WERI-Rb-1 (cell line): ENCODE data around the gene ACER2.
A peak's percentile ranks its signal among the peaks of the same experiment; 100 is the strongest.

ENCODE experiments used
- DNase-seq: peaks from one replicate; pipeline ENCODE4 v3.0.0-alpha.2; 2020
- H3K27ac ChIP-seq: fragments of 250-450 bp; sonication (Bioruptor Pico); 2 replicates; pipeline ENCODE4 v1.5.1; 2020; ENCODE audit warnings: mild to moderate bottlenecking, moderate library complexity
- H3K27me3 ChIP-seq: fragments of 250-450 bp; sonication (Bioruptor Pico); 2 replicates; pipeline ENCODE4 v1.5.1; 2021; ENCODE audit warnings: mild to moderate bottlenecking, low read depth, moderate library complexity; ENCODE audit not compliant: insufficient read depth, severe bottlenecking
- H3K36me3 ChIP-seq: fragments of 250-450 bp; sonication (Bioruptor Pico); 2 replicates; pipeline ENCODE4 v1.5.1; 2020; ENCODE audit warnings: mild to moderate bottlenecking, moderate library complexity
- H3K4me3 ChIP-seq: 2 replicates; pipeline ENCODE4 v1.5.1; 2011; ENCODE audit warnings: low read depth, mild to moderate bottlenecking, control low read depth, low read length
- H3K9me3 ChIP-seq: fragments of 250-450 bp; sonication (Bioruptor Pico); 2 replicates; pipeline ENCODE4 v1.5.1; 2021; ENCODE audit warnings: mild to moderate bottlenecking, moderate library complexity; ENCODE audit not compliant: severe bottlenecking
- TF ChIP-seq, protein P1 (sequence below): IDR thresholded peaks from 2 replicates; pipeline ENCODE4 v1.5.1; 2011; ENCODE audit warnings: low read depth, mild to moderate bottlenecking, control low read depth, inconsistent platforms, low read length

Gene ACER2

DNA sequence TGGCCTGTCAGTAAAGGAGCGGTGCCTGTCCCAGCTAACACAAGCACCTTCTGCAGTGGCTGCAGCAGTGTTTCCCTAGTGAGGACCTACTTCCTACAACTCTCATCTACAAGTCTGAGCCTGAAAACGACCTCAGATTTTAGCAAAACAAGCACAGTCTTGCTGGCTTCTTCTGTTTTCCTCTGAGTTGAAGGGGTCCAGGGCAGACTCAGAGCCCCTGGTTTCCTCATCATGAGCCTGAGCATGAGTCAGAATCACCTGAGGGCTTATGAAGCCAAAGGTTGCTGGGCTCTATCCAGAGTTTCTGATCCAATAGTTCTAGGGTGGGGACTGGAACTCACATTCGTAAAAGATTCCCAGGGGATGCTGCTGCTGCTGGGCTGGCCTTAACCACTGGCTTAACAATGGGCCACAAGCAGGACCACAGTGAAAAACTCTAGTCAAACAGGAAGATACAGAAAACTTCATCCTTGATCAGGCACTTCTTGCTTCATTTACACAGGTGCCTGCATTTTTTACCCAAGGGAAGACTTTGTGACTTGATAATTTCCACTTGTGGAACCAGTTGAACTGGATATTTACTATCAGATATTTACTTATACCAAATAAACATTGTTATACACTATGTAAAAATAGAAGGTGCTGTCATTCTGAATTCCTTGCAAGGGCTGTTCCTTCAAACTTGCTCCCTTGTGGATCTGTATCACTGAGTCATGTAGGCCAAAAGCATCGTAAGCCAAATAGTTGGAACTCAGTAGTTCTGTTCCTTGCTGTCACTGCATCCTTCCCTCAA, 4.3 kb upstream of the ACER2 start:
- no peak for DNase-seq
- H3K4me3 ChIP-seq = no peak overlapping the region
- H3K27ac ChIP-seq = no peak overlapping the region
- H3K36me3 ChIP-seq = no peaks in the 10 kb centered on the region; the same call in 1 of the 2 replicates
- TF ChIP-seq, protein P1, sequence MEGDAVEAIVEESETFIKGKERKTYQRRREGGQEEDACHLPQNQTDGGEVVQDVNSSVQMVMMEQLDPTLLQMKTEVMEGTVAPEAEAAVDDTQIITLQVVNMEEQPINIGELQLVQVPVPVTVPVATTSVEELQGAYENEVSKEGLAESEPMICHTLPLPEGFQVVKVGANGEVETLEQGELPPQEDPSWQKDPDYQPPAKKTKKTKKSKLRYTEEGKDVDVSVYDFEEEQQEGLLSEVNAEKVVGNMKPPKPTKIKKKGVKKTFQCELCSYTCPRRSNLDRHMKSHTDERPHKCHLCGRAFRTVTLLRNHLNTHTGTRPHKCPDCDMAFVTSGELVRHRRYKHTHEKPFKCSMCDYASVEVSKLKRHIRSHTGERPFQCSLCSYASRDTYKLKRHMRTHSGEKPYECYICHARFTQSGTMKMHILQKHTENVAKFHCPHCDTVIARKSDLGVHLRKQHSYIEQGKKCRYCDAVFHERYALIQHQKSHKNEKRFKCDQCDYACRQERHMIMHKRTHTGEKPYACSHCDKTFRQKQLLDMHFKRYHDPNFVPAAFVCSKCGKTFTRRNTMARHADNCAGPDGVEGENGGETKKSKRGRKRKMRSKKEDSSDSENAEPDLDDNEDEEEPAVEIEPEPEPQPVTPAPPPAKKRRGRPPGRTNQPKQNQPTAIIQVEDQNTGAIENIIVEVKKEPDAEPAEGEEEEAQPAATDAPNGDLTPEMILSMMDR = no peak
- peaks cover 32% of the 10 kb centered on the region for H3K9me3 ChIP-seq
- H3K27me3 ChIP-seq = no peaks in the 10 kb centered on the region

DNA sequence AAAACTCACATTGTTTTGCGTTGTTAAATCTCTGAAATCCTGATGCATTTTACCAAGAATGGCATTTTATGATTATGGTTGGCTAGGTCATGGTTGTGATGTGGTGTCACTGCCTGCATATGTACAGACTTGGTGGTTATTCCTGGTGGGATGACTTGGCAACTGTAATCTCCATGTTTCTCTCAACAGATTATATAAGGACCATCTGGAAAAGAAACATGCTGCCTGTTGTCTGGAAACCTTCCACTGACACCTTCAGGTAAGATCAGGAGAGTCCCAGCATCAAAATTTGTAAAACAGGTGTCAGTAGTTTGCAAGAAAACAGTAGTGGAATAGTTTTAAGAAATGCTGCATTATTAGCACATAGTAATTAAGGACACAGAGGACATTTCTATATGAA, 3.0 kb upstream of the ACER2 start:
- DNase-seq = peak; percentile 32
- Histone ChIP-seq H3K9me3 (peaks cover 32% of the 10 kb centered on the region), H3K27me3 (no peaks in the 10 kb centered on the region), H3K4me3 (no peak overlapping the region), H3K27ac (peak overlapping the region; percentile 11; the same call in 1 of the 2 replicates), H3K36me3 (no peaks in the 10 kb centered on the region; the same call in none of the 2 replicates)
- TF ChIP-seq, protein P1 = peak; percentile 42; the same call in 1 of the 2 replicates

DNA sequence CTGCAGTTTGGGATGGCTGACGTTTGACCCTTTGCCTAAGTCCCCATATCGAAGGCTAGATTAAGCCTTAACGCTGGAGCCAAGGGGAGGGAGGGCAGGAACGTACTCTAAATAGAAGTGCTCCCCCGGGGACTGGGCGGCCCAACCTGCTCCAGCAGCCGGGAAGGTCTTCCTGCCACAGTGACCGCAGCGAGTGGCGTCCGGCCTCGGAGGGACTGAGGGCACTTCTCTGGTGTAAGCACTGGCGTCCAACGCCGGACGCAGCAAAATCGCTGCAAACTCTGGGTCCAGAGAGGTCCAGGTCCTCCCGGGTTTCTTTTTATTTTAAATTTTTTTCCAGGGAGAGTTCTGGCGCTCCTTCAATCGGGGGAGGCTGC, 505 bp upstream of the ACER2 start:
- Histone ChIP-seq H3K4me3 (no peak overlapping the region), H3K9me3 (peaks cover 12% of the 10 kb centered on the region), H3K27ac (no peak overlapping the region), H3K36me3 (no peaks in the 10 kb centered on the region; the same call in none of the 2 replicates), H3K27me3 (no peaks in the 10 kb centered on the region)
- no peak for DNase-seq
- TF ChIP-seq, protein P1 = no peak

DNA sequence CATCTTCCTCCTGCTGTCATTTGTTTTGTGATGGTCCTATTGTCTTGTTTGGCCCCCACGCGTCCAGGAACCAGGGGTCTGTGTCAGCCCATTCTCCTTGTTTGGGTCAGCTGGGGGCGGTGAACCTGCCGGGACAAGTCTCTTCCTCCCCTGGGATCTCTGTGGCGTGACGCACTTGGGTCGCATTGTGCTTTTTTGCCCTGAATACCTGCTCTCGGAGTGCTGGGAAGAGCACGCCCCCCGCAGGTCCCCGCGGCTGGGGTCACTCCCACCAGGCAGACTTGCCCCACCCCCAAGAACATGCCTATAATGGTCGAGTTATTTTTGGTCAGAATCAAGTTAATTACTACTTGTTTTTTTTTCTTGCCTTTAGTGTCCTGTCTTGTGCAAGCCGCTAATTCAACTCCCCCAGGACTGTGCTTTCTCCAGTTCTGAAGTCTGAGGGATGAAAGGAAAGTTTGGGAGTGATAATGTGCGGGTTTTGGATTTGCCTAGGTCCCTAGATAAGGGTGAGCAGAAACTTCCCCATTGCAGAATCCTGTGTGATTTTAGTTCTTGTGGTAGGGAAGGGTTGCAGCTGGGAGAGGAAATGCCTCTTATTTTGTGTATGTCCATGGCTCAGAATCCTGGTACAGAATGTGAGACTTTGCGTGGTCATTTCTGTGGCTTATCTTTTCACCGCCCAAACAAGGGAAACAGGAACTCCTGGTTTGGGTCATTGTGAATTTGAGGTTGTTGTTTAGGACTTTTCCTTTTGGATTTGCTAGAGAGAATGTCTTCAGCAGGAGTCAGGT, 789 bp downstream of the ACER2 start:
- TF ChIP-seq, protein P1 = peak; percentile 6; the same call in 1 of the 2 replicates
- peak; percentile 43 for DNase-seq
- no peaks in the 10 kb centered on the region; the same call in none of the 2 replicates for H3K36me3 ChIP-seq
- peak overlapping the region; percentile 83 for H3K27ac ChIP-seq
- H3K9me3 ChIP-seq = no peaks in the 10 kb centered on the region
- no peaks in the 10 kb centered on the region for H3K27me3 ChIP-seq
- H3K4me3 ChIP-seq = peak overlapping the region; percentile 68

DNA sequence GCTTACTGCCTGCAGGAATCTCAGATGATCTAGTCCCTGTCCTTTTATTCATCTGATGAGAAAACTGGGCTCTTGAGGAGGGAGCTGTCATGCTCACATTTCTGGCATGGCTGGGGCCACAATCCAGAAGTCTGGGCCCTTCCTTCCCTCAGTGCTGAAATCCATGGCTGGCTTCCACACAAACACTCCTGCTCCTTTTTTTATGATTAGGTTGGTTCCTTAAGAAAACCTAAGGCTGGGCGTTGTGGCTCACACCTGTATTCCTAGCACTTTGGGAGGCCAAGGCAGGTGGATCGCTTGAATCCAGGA, 1.3 kb downstream of the ACER2 start:
- Histone ChIP-seq H3K36me3 (no peaks in the 10 kb centered on the region; the same call in none of the 2 replicates), H3K27ac (no peak overlapping the region; the same call in 1 of the 2 replicates), H3K9me3 (no peaks in the 10 kb centered on the region), H3K4me3 (no peak overlapping the region; the same call in 1 of the 2 replicates), H3K27me3 (no peaks in the 10 kb centered on the region)
- TF ChIP-seq, protein P1 = no peak
- no peak for DNase-seq
